K562 (cell line): ENCODE data around the gene PDCD6IP. TPM values are rescaled to one million over a fixed set of nuclear protein-coding genes. Genes with fewer than 3 reads are reported as not detected.

Experiments used
- CBFB ChIP-seq: sonication (generic); formaldehyde crosslinking; IDR thresholded peaks from 2 replicates; pipeline ENCODE4 v1.4.0; 2020; ENCODE audit warnings: mild to moderate bottlenecking, missing genetic modification reagents
- ELF2 ChIP-seq: fragments of 250-450 bp; sonication (Bioruptor Pico); IDR thresholded peaks from 2 replicates; pipeline ENCODE4 v1.5.0; 2021; ENCODE audit warnings: mild to moderate bottlenecking
- GTF2F1 ChIP-seq: IDR thresholded peaks from 2 replicates; pipeline ENCODE4 v1.6.1; 2011; ENCODE audit warnings: low read depth, low read length, improper control_type of control experiment
- HMBOX1 ChIP-seq: sonication (generic); IDR thresholded peaks from 2 replicates; pipeline ENCODE4 v1.6.1; 2016
- KDM5B ChIP-seq: fragments of 200-600 bp; sonication (generic); IDR thresholded peaks from 2 replicates; pipeline ENCODE4 v1.6.1; 2012; ENCODE audit warnings: low read depth, mild to moderate bottlenecking, moderate library complexity, low read length, control low read depth, inconsistent platforms; ENCODE audit not compliant: insufficient replicate concordance
- NEUROD1 ChIP-seq: fragments of 150-350 bp; IDR thresholded peaks from 2 replicates; pipeline ENCODE4 v1.6.1; 2014; ENCODE audit warnings: borderline replicate concordance, low read length, low read depth; ENCODE audit not compliant: partially characterized antibody
- RBM22 ChIP-seq: fragments of 200-400 bp; formaldehyde crosslinking; IDR thresholded peaks from 2 replicates; pipeline ENCODE4 v1.6.1; 2018; ENCODE audit warnings: low read length, low read depth; ENCODE audit not compliant: poor library complexity, severe bottlenecking
- RFX1 ChIP-seq: fragments of 450-650 bp; IDR thresholded peaks from 2 replicates; pipeline ENCODE4 v1.6.1; 2016; ENCODE audit warnings: mild to moderate bottlenecking, moderate library complexity
- RFX7 ChIP-seq: fragments of 250-450 bp; sonication (Bioruptor Pico); IDR thresholded peaks from 2 replicates; pipeline ENCODE4 v1.5.1; 2021; ENCODE audit warnings: mild to moderate bottlenecking
- SFPQ ChIP-seq: fragments of 200-400 bp; formaldehyde crosslinking; IDR thresholded peaks from 2 replicates; pipeline ENCODE4 v1.6.1; 2017; ENCODE audit warnings: mild to moderate bottlenecking, low read depth, low read length, moderate library complexity
- SIRT6 ChIP-seq: IDR thresholded peaks from one replicate; pipeline ENCODE4 v1.6.1; 2012; ENCODE audit warnings: low read depth, mild to moderate bottlenecking, control low read depth, inconsistent platforms, low read length, moderate library complexity
- SREBF1 ChIP-seq: fragments of 150-350 bp; IDR thresholded peaks from 2 replicates; pipeline ENCODE4 v1.6.1; 2014; ENCODE audit warnings: antibody characterized with exemption, low read depth, low read length, borderline replicate concordance
- STAG1 ChIP-seq: sonication (generic); formaldehyde crosslinking; IDR thresholded peaks from 2 replicates; pipeline ENCODE4 v1.5.0; 2020; ENCODE audit warnings: missing genetic modification reagents, borderline replicate concordance
- TEAD1 ChIP-seq, 2 experiments: fragments of 450-650 bp in 1 of 2; sonication (generic) in 1 of 2; formaldehyde crosslinking; IDR thresholded peaks; 2 replicates each; pipeline versions ENCODE4 v1.4.0 to v1.8.0; 2020 to 2022; ENCODE audit warnings: mild to moderate bottlenecking in 2 of 2, missing genetic modification reagents in 1 of 2
- TRIM24 ChIP-seq, 2 experiments: fragments of 450-650 bp; IDR thresholded peaks; 2 replicates each; pipeline ENCODE4 v1.6.1; 2016
- USF2 ChIP-seq: sonication (generic); formaldehyde crosslinking; IDR thresholded peaks from 2 replicates; pipeline ENCODE4 v1.5.0; 2020; ENCODE audit warnings: missing genetic modification reagents
- ZNF212 ChIP-seq: fragments of 450-650 bp; formaldehyde crosslinking; IDR thresholded peaks from 2 replicates; pipeline ENCODE4 v1.4.0; 2020; ENCODE audit warnings: mild to moderate bottlenecking
- ZNF224 ChIP-seq: sonication (generic); formaldehyde crosslinking; IDR thresholded peaks from 2 replicates; pipeline ENCODE4 v1.8.0; 2022; ENCODE audit warnings: mild to moderate bottlenecking, missing genetic modification reagents
- ZNF561 ChIP-seq: fragments of 450-650 bp; formaldehyde crosslinking; conservative IDR thresholded peaks from 2 replicates; pipeline ENCODE4 v1.4.0; 2020; ENCODE audit warnings: mild to moderate bottlenecking, moderate library complexity
- ZNF589 ChIP-seq: fragments of 200-800 bp; sonication (Bioruptor generic); IDR thresholded peaks from 2 replicates; pipeline ENCODE4 v1.6.1; 2016; ENCODE audit warnings: low read depth, missing genetic modification characterization, missing compliant biosample characterization
- ZNF766 ChIP-seq: fragments of 200-800 bp; sonication (Bioruptor generic); conservative IDR thresholded peaks from 2 replicates; pipeline ENCODE4 v1.6.1; 2016; ENCODE audit warnings: missing genetic modification characterization, missing compliant biosample characterization
- polyA plus RNA-seq, 8 experiments: library from polyadenylated mRNA; depleted of rRNA in 4 of 8; stranded (reverse) in 5 of 8; unstranded in 3 of 8; fragments of >200 nt; fragmentation: Nextera tagmentation in 2 of 8; fragmentation: Illumina TruSeq in 1 of 8; extraction: Ambion mirVana in 2 of 8; extraction: Trizol in 1 of 8; gene quantifications; 2 replicates each; pipeline versions ENCODE4 v1.2.1 to v1.2.3, GENCODE V29; 2011 to 2014; ENCODE audit warnings: inconsistent platforms in 1 of 8, missing spikeins in 1 of 8
- total RNA-seq, 7 experiments: library from RNA; depleted of rRNA in 6 of 7; stranded (reverse); fragments of >200 nt in 6 of 7; fragmentation: Illumina TruSeq in 2 of 7; extraction: Trizol in 2 of 7; gene quantifications; 2 replicates each; pipeline versions ENCODE4 v1.2.1 to v1.2.3, GENCODE V29; 2011 to 2021; ENCODE audit warnings: low replicate concordance in 1 of 7
- TF ChIP-seq, protein P1 (sequence below): sonication (generic); formaldehyde crosslinking; IDR thresholded peaks from 2 replicates; pipeline ENCODE4 v1.8.1; 2023; ENCODE audit warnings: mild to moderate bottlenecking, missing genetic modification reagents

PDCD6IP gene
- total and polyA plus RNA-seq, 9 of the 15 experiments (the other 6 are each of a cell fraction or from before 2014, with no cell fraction given), result 40.2 to 302 (median 122) TPM

- TF ChIP-seq SIRT6, result no peak
- TF ChIP-seq ZNF224 (CRISPR knock-in tag), result no peak
- TF ChIP-seq STAG1 (CRISPR knock-in tag), result no peak
- TF ChIP-seq ZNF766 (CRISPR knock-in tag), result peak; percentile 87
- TF ChIP-seq SREBF1, result no peak
- TF ChIP-seq ZNF212, result peak; percentile 11; the same call in 1 of the 2 replicates
- peak; percentile 75 for TF ChIP-seq HMBOX1
- TF ChIP-seq, protein P1, sequence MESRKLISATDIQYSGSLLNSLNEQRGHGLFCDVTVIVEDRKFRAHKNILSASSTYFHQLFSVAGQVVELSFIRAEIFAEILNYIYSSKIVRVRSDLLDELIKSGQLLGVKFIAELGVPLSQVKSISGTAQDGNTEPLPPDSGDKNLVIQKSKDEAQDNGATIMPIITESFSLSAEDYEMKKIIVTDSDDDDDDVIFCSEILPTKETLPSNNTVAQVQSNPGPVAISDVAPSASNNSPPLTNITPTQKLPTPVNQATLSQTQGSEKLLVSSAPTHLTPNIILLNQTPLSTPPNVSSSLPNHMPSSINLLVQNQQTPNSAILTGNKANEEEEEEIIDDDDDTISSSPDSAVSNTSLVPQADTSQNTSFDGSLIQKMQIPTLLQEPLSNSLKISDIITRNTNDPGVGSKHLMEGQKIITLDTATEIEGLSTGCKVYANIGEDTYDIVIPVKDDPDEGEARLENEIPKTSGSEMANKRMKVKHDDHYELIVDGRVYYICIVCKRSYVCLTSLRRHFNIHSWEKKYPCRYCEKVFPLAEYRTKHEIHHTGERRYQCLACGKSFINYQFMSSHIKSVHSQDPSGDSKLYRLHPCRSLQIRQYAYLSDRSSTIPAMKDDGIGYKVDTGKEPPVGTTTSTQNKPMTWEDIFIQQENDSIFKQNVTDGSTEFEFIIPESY, result peak; percentile 55; the same call in 1 of the 2 replicates
- TF ChIP-seq ZNF561 (CRISPR knock-in tag), result no peak
- no peak for TF ChIP-seq RBM22
- peak; percentile 98 for TF ChIP-seq ZNF589 (CRISPR knock-in tag)
- no peak for TF ChIP-seq SFPQ
- peak; percentile 78 for TF ChIP-seq NEUROD1
- no peak for TF ChIP-seq CBFB (CRISPR knock-in tag)
- no peak for TF ChIP-seq RFX7 (CRISPR knock-in tag)
- TF ChIP-seq TRIM24 (IDR thresholded peaks at IDR 0.05), result peak; percentile 98
- TF ChIP-seq GTF2F1, result 0 out of 2 replicates have a peak, but pooled peaks have one; percentile 62
- peak; percentile 21 for TF ChIP-seq KDM5B
- no peak for TF ChIP-seq ELF2
- TF ChIP-seq TEAD1 (CRISPR knock-in tag; IDR thresholded peaks at IDR 0.05), result peak; percentile 51 to 92; a peak in 3 of 4 replicates
- TF ChIP-seq USF2 (CRISPR knock-in tag), result no peak
- peak; percentile 67 for TF ChIP-seq RFX1
Observed at GRCh38 chr3:33900809-33901505, 102.5 kb downstream of the PDCD6IP start (continued).
